Naive thymus-derived CD4-positive, alpha-beta T cell (primary cell): ENCODE results near the gene MRPL12. TPM values are rescaled to one million over a fixed set of nuclear protein-coding genes. Genes with fewer than 3 reads are reported as not detected.

Experiments
- ATAC-seq: fragments of 150-1000 bp; cut with Tn5 transposase; 2 replicates; pipeline ENCODE4 v1.10.0; 2021; ENCODE audit warnings: mild to moderate bottlenecking, moderate library complexity
- CTCF ChIA-PET: fragments of 350-600 bp; sonication (Branson Sonifier 250); formaldehyde crosslinking; loops from one replicate; lab custom pipeline; 2021; ENCODE audit warnings: antibody characterized with exemption; lab: Charles Lee
- POLR2A ChIA-PET: fragments of 350-600 bp; sonication (Branson Sonifier 250); formaldehyde crosslinking; loops from one replicate; lab custom pipeline; 2021; ENCODE audit warnings: antibody characterized with exemption, inconsistent platforms; lab: Charles Lee
- DNase-seq, 9 donors: peaks; one replicate each; pipeline versions ENCODE4 v3.0.0 to v3.0.0-alpha.2; 2020 to 2022; ENCODE audit warnings: mixed read lengths in 1 of 9
- H3K27ac ChIP-seq: one replicate; pipeline ENCODE4 v1.7.0; 2013; ENCODE audit warnings: mild to moderate bottlenecking, low read depth, low read length, moderate library complexity
- H3K27me3 ChIP-seq, 2 donors: one replicate each; pipeline ENCODE4 v1.7.0; 2013; ENCODE audit warnings: low read length in 2 of 2, mild to moderate bottlenecking in 2 of 2, moderate library complexity in 2 of 2; ENCODE audit not compliant: control insufficient read depth in 2 of 2, insufficient read depth in 2 of 2
- H3K36me3 ChIP-seq, 3 experiments: 1 replicate in 2 of 3; 2 replicates in 1 of 3; pipeline ENCODE4 v1.7.0; 2013; ENCODE audit warnings: low read length in 3 of 3, mild to moderate bottlenecking in 3 of 3, moderate library complexity in 1 of 3; ENCODE audit not compliant: insufficient read depth in 3 of 3, control insufficient read depth in 2 of 3
- H3K4me1 ChIP-seq, 2 donors: one replicate each; pipeline ENCODE4 v1.7.0; 2013; ENCODE audit warnings: low read length in 2 of 2, mild to moderate bottlenecking in 2 of 2, moderate library complexity in 1 of 2; ENCODE audit not compliant: control insufficient read depth in 2 of 2, insufficient read depth in 2 of 2
- H3K4me3 ChIP-seq: 2 replicates; pipeline ENCODE4 v1.7.0; 2013; ENCODE audit warnings: mild to moderate bottlenecking, low read length
- H3K9me3 ChIP-seq, 3 experiments: 1 replicate in 2 of 3; 2 replicates in 1 of 3; pipeline ENCODE4 v1.7.0; 2013; ENCODE audit warnings: low read length in 3 of 3; ENCODE audit not compliant: control insufficient read depth in 2 of 3
- H3K27ac Mint-ChIP-seq, 9 donors: one replicate each; pipeline ENCODE4 v1.8.0; 2020 to 2022; ENCODE audit warnings: mixed read lengths in 9 of 9, mild to moderate bottlenecking in 8 of 9, moderate library complexity in 5 of 9, inconsistent platforms in 2 of 9
- H3K27me3 Mint-ChIP-seq, 5 donors: one replicate each; pipeline ENCODE4 v1.8.0; 2021 to 2022; ENCODE audit warnings: mixed read lengths in 5 of 5, mild to moderate bottlenecking in 1 of 5
- H3K36me3 Mint-ChIP-seq, 5 donors: one replicate each; pipeline ENCODE4 v1.8.0; 2020 to 2022; ENCODE audit warnings: mixed read lengths in 5 of 5, mild to moderate bottlenecking in 3 of 5, inconsistent platforms in 1 of 5
- H3K4me1 Mint-ChIP-seq, 7 donors: one replicate each; pipeline ENCODE4 v1.8.0; 2020 to 2022; ENCODE audit warnings: mixed read lengths in 7 of 7, mild to moderate bottlenecking in 3 of 7, inconsistent platforms in 1 of 7
- H3K4me3 Mint-ChIP-seq, 10 donors: one replicate each; pipeline ENCODE4 v1.8.0; 2020 to 2022; ENCODE audit warnings: mild to moderate bottlenecking in 10 of 10, mixed read lengths in 10 of 10, moderate library complexity in 6 of 10, inconsistent platforms in 2 of 10
- H3K9me3 Mint-ChIP-seq, 11 donors: one replicate each; pipeline ENCODE4 v1.8.0; 2020 to 2022; ENCODE audit warnings: mixed read lengths in 11 of 11, mild to moderate bottlenecking in 4 of 11, inconsistent platforms in 1 of 11, moderate library complexity in 1 of 11
- intact Hi-C, 2 donors: fragments of 100-400 bp; cut with micrococcal nuclease; formaldehyde crosslinking; loops; one replicate each; pipeline ENCODE4 v1.15.1; 2023
- polyA plus RNA-seq, 2 donors: library from polyadenylated mRNA; unstranded; fragments of 300-500 nt; fragmentation: Illumina TruSeq; gene quantifications; one replicate each; pipeline ENCODE4 v1.2.3, GENCODE V29; 2021
- total RNA-seq, 6 experiments: library from RNA in 5 of 6; stranded (reverse) in 5 of 6; gene quantifications; 1 replicate in 5 of 6; 2 replicates in 1 of 6; pipeline ENCODE4 v1.2.3 and lab custom pipeline; 2021 to 2026

The MRPL12 gene
- total and polyA plus RNA-seq, 7 experiments from 2014 or later = 21.3 to 83.8 (median 27.4) TPM

DNA sequence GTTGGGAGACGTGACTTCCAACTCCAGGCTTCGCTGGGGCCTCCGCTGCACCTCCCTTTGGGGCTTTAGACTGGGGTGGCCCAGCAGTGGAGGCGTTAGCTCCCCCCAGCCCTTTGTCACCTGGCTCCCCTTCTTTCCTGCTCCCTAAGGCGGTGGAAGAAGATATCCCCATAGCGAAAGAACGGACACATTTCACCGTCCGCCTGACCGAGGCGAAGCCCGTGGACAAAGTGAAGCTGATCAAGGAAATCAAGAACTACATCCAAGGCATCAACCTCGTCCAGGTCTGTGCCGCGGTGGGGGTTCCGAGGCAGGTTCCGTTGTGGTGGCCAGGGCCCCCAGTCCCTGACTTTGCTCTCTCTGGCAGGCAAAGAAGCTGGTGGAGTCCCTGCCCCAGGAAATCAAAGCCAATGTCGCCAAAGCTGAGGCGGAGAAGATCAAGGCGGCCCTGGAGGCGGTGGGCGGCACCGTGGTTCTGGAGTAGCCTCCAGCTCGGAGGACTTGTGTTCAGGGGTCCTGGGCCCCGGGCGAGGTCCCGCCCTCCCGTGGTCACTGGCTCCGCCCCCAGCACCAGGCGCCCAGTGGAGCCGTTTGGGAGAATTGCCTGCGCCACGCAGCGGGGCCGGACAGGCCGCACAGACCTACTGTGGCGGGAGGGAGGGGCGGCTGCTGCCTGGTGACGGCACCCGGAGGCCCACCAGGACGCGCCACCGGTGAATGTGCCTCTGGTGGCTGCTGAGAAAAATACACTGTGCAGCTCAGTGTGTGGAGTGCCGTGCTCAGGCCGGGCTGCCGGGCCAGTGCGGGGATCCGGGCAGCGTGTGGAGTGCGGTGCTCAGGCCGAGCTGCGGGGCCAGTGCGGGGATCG lies 3.8 kb downstream of the MRPL12 start:
- ATAC-seq (no peak), DNase-seq (no peak)
- intact Hi-C loops = no loop called here
- Mint-ChIP-seq H3K9me3 (no peaks in the 10 kb centered on the region), H3K4me3 (no peak overlapping the region), H3K27ac (no peak overlapping the region), H3K36me3 (peaks cover 0 to 18% (median 0%) of the 10 kb centered on the region in 5 donors), H3K27me3 (no peaks in the 10 kb centered on the region), H3K4me1 (peaks cover 17 to 41% (median 24%) of the 10 kb centered on the region in 7 donors)
- H3K27ac ChIP-seq = no peak overlapping the region
- H3K36me3 ChIP-seq = peaks cover 0 to 41% (median 0%) of the 10 kb centered on the region in 3 experiments
- no peaks in the 10 kb centered on the region for H3K27me3 ChIP-seq
- no peak overlapping the region for H3K4me3 ChIP-seq
- ChIA-PET POLR2A (interaction anchor here (0.8 to 1.1 kb wide), 4 partner anchors 21 to 509 kb away, joined by 3 to 7 read pairs (median 4); partner anchors contain the start of genes ARL16 and HGS), CTCF (interaction anchor here (0.5 to 0.7 kb wide), 3 partner anchors 22 to 126 kb away, joined by 3 to 6 read pairs (median 3); no protein-coding TSS in a partner anchor)
- no peaks in the 10 kb centered on the region for H3K9me3 ChIP-seq
- peaks cover 28 to 30% of the 10 kb centered on the region in 2 donors for H3K4me1 ChIP-seq

DNA sequence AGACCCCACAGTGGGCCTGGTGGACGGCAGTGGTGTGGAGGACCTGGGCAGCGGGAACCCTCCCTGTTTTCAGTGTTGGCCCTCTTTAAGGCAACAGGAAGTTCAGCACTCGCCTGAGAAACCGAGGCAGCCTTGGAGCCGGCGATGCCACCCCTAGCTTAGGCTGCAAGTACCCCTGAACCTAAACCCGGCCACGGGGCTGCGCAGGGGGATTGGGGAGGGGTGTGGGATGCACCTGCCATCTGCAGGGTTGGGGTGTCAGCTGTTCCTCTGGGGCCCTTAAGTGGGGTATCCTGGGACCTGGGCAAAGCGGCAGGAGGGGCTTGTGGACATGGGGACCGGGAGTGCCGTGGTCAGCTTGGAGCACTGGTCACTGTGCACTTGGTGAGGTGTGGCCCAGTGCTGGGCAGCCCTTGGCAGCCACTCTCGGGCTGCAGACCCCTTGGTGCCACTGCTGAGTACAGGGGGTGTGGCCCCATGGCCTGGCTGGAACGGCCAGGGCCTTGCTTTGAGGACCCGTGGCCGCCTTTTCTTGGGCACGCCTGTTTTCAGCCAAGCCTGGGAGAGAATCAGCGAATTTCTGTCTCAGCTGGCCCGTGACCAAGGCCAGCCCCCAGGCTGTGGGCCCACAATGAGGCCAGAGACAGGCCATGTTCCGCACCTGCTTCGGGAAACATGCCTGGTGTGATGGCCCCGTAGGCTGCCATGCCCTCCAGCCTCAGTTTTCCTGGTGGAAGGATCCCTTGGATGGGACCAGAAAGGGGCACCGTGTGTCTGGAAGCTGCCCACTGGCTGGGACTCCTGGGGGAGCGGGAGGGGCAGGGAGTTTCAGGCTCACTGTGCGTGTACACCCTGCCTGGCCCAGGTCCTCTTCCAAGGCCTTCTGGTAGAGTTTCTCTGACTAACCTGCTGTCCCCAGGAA lies 4.8 kb downstream of the MRPL12 start:
- ATAC-seq = no peak
- no peak for DNase-seq
- no peak overlapping the region for H3K4me3 Mint-ChIP-seq
- intact Hi-C loops = no loop called here
- Histone ChIP-seq H3K36me3 (peaks cover 0 to 35% (median 0%) of the 10 kb centered on the region in 3 experiments), H3K27ac (no peak overlapping the region), H3K27me3 (no peaks in the 10 kb centered on the region), H3K4me1 (peaks cover 23 to 24% of the 10 kb centered on the region in 2 donors), H3K4me3 (no peak overlapping the region), H3K9me3 (no peaks in the 10 kb centered on the region)
- H3K27me3 Mint-ChIP-seq = no peaks in the 10 kb centered on the region
- no peaks in the 10 kb centered on the region for H3K9me3 Mint-ChIP-seq
- peaks cover 0 to 11% (median 0%) of the 10 kb centered on the region in 5 donors for H3K36me3 Mint-ChIP-seq
- ChIA-PET CTCF (no interaction called here), POLR2A (interaction anchor here (0.6 to 1.1 kb wide), 3 partner anchors 24 to 147 kb away, joined by 3 to 7 read pairs (median 4); partner anchors contain the start of genes ARL16 and HGS)
- peaks cover 14 to 35% (median 27%) of the 10 kb centered on the region in 7 donors for H3K4me1 Mint-ChIP-seq
- H3K27ac Mint-ChIP-seq = no peak overlapping the region

DNA sequence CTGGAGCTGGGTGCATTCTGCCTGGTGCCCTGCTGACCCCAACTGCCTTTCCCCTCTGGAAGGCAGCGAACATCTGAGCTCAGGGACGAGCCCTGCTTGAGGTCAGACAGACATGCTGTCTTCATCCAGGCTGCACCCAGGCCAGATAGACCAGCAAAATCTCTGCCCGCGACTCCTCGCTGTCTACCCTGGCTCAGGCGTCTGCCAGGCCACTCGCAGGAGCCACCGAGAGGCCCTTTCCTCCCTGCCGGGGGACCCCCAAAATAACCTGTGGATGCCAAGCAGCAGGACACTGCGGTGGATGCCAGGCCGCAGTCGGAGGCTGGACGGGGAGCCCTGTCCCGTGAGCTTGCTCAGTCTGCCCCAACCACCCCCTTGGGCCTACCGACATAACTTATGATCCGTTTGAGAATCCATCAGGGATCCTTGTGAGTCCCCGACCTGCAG lies 5.6 kb downstream of the MRPL12 start:
- H3K27me3 Mint-ChIP-seq = no peaks in the 10 kb centered on the region
- DNase-seq (no peak), ATAC-seq (no peak)
- Histone ChIP-seq H3K4me1 (peaks cover 22% of the 10 kb centered on the region in 2 donors), H3K27ac (no peak overlapping the region), H3K9me3 (no peaks in the 10 kb centered on the region), H3K4me3 (no peak overlapping the region), H3K27me3 (no peaks in the 10 kb centered on the region), H3K36me3 (peaks cover 0 to 31% (median 0%) of the 10 kb centered on the region in 3 experiments)
- intact Hi-C loops = no loop called here
- peaks cover 0 to 11% (median 0%) of the 10 kb centered on the region in 5 donors for H3K36me3 Mint-ChIP-seq
- no peaks in the 10 kb centered on the region for H3K9me3 Mint-ChIP-seq
- ChIA-PET POLR2A (interaction anchor here (1.4 to 1.6 kb wide), 2 partner anchors 26 to 42 kb away, joined by 5 read pairs; partner anchors contain the start of genes ARL16, CCDC137, HGS and OXLD1), CTCF (no interaction called here)
- H3K27ac Mint-ChIP-seq = peak overlapping the region in 2 of 9 donors; percentile 32 to 33
- no peak overlapping the region for H3K4me3 Mint-ChIP-seq
- peaks cover 14 to 34% (median 31%) of the 10 kb centered on the region in 7 donors for H3K4me1 Mint-ChIP-seq

DNA sequence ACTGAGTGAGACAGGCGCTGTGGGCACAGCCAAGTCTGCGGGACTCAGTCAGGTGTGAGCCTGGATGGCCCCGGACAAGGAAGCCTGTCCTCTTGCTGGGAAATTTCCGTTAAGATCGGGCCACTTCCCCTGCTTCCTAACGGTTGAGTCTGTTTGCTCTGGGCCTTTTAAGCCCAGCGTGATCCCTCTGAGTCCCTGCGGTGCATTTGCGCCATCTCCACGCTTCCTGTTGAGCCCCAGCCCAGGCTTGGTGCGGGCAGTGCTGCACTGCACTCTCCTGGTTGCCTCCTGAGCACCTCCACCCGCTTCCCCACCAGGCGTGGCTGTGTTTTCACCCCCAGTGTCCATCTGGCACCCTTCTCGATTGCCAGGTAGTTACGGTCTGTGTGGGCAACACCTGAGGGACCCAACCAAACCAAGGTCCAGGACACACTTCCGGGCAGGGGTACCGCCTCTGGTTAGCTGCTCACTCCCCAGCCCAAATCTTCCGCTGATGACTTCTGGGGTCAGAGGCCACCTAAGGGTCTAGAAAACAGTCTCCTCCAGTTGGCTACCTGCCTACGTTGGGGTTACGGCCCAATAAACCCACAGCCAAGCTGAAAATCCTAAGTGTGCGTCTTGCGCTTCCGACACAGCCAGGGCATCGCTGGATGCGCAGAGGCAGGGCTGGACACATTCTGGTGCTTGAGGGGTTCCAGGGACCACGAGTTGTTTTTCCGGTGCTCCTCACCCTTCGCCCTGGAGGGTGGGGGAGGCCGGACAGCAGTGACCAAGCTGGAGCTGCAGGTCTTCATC lies 7.5 kb downstream of the MRPL12 start:
- intact Hi-C loops = no loop called here

DNA sequence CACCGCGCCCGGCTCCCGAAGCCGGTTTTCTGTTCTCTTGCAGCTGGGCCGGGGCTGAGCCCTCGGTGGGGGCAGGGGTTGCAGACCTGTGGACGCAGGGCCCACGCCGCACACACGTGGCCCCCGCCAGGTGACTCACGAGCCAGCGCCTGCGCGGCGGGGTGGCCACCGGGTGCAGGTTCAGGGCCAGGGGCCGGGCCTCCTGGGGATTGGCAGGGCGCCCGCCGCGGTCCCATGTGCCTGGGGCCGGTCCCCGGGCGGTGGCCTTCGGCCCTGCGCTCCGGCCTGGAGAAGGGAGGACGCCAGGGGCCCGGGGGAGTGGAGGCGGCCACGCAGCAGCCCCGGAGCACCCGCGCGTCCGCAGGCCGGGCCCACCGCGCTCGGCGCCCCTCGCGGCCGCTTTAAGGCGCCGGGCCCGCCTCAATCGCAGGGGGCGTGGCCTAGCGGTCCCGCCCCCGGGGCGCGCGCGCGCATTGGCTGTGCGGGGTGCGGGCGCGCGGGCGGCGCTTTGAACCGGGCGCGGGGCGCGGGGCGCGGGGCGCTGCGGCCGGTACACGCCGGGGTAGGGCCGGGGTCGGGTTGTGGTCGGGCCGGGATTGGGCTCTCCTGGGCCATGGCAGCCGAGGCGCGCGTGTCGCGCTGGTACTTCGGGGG lies 8.8 kb downstream of the MRPL12 start, which contains the start of gene SLC25A10:
Gene SLC25A10 (plus strand): TSS at position 471 of the 654 bp plus-strand sequence. CDS start 143 bp downstream, at position 614.
- peak within 1 kb of the TSS; percentile 24 for H3K4me3 ChIP-seq
- H3K4me1 ChIP-seq = peaks cover 13% of the 10 kb centered on the region in 2 donors
- H3K27ac Mint-ChIP-seq = peak within 1 kb of the TSS; percentile 32 to 86 (median 75)
- ATAC-seq (peak; percentile 94), DNase-seq (peak; percentile 65 to 89 (median 78))
- peaks cover 0 to 11% (median 0%) of the 10 kb centered on the region in 3 experiments for H3K36me3 ChIP-seq
- ChIA-PET POLR2A (interaction anchor here (0.6 to 1.8 kb wide), 5 partner anchors 46 to 492 kb away, joined by 3 to 4 read pairs (median 3); partner anchors contain the start of genes CCDC137 and OXLD1), CTCF (no interaction called here)
- H3K9me3 Mint-ChIP-seq = no peaks in the 10 kb centered on the region
- peaks cover 0 to under 1% (median 0%) of the 10 kb centered on the region in 5 donors for H3K36me3 Mint-ChIP-seq
- peak within 1 kb of the TSS; percentile 80 to 90 (median 86) for H3K4me3 Mint-ChIP-seq
- peak within 1 kb of the TSS; percentile 55 for H3K27ac ChIP-seq
- H3K4me1 Mint-ChIP-seq = peaks cover 9 to 23% (median 18%) of the 10 kb centered on the region in 7 donors
- H3K27me3 Mint-ChIP-seq = no peaks in the 10 kb centered on the region
- no peaks in the 10 kb centered on the region for H3K9me3 ChIP-seq
- intact Hi-C loops = loop anchor here (1.0 to 2.0 kb wide), 4 partner anchors 9 to 149 kb away; partner anchors contain the start of genes ARL16 (in 2 of the 2), MRPL12 (in 2 of the 2) and P4HB (in 2 of the 2)
- no peaks in the 10 kb centered on the region for H3K27me3 ChIP-seq

More for the DNA sequence above, 7.5 kb downstream of the MRPL12 start:
- Histone ChIP-seq H3K27me3 (no peaks in the 10 kb centered on the region), H3K36me3 (peaks cover 0 to 24% (median 0%) of the 10 kb centered on the region in 3 experiments), H3K4me1 (peaks cover 13% of the 10 kb centered on the region in 2 donors), H3K4me3 (peak overlapping the region; percentile 9), H3K9me3 (no peaks in the 10 kb centered on the region), H3K27ac (peak overlapping the region; percentile 46)
- ATAC-seq (no peak), DNase-seq (peak in 1 of 9 donors; percentile 18)
- H3K27me3 Mint-ChIP-seq = no peaks in the 10 kb centered on the region
- ChIA-PET POLR2A (interaction anchor here (0.7 to 1.3 kb wide), 5 partner anchors 27 to 490 kb away, joined by 3 read pairs; partner anchors contain the start of genes ARL16, CCDC137, HGS and OXLD1), CTCF (interaction anchor here (0.5 to 0.6 kb wide), 2 partner anchors 366 to 824 kb away, joined by 3 to 6 read pairs; no protein-coding TSS in a partner anchor)
- H3K36me3 Mint-ChIP-seq = peaks cover 0 to 9% (median 0%) of the 10 kb centered on the region in 5 donors
- no peaks in the 10 kb centered on the region for H3K9me3 Mint-ChIP-seq
- peak overlapping the region in 8 of 9 donors; percentile 33 to 86 (median 78) for H3K27ac Mint-ChIP-seq
- peaks cover 9 to 25% (median 18%) of the 10 kb centered on the region in 7 donors for H3K4me1 Mint-ChIP-seq
- H3K4me3 Mint-ChIP-seq = peak overlapping the region; percentile 71 to 85 (median 78)
